Activated T-helper 1 cell treated with Interleukin-2 at 50 U/mL for 16 hours (primary cell): ENCODE results near the gene C19orf38.
"Not testable (repeated sequence)": the region's sequence is repeated elsewhere in the genome, so short reads cannot be mapped to it uniquely, and the experiment has no call there.

Experiments
- DNase-seq: peaks from one replicate; pipeline ENCODE4 v3.0.0-alpha.2; 2020; ENCODE audit warnings: low read depth

Gene C19orf38

GRCh38 chr19:10852098-10852800 lies 4.0 kb downstream of the C19orf38 start:
- no peak for DNase-seq

GRCh38 chr19:10852941-10853340 lies 4.7 kb downstream of the C19orf38 start:
- DNase-seq = no peak

- no peak for DNase-seq
Measured at GRCh38 chr19:10854350-10855089, 6.3 kb downstream of the C19orf38 start.

GRCh38 chr19:10855879-10856522 lies 7.8 kb downstream of the C19orf38 start:
- DNase-seq = no peak

GRCh38 chr19:10856899-10857298 lies 8.7 kb downstream of the C19orf38 start:
- not testable (repeated sequence) for DNase-seq

- DNase-seq = no peak
Measured at GRCh38 chr19:10858204-10858828, 10.1 kb downstream of the C19orf38 start.

- no peak for DNase-seq
Measured at GRCh38 chr19:10861103-10861651, 13.0 kb downstream of the C19orf38 start.

- DNase-seq = no peak
Measured at GRCh38 chr19:10862561-10863106, 14.4 kb downstream of the C19orf38 start.

GRCh38 chr19:10863107-10863717 lies 15.0 kb downstream of the C19orf38 start:
- DNase-seq = no peak

GRCh38 chr19:10864538-10864899 lies 16.3 kb downstream of the C19orf38 start:
- DNase-seq = peak; percentile 64

GRCh38 chr19:10866495-10866894 lies 18.3 kb downstream of the C19orf38 start:
- no peak for DNase-seq

GRCh38 chr19:10868872-10869547 lies 20.8 kb downstream of the C19orf38 start:
- no peak for DNase-seq

- DNase-seq = not testable (repeated sequence)
Measured at GRCh38 chr19:10869872-10870311, 21.7 kb downstream of the C19orf38 start.

- DNase-seq = no peak
Measured at GRCh38 chr19:10870501-10870954, 22.3 kb downstream of the C19orf38 start.

GRCh38 chr19:10870955-10871603 lies 22.9 kb downstream of the C19orf38 start, which contains the start of gene CARM1:
CARM1 (plus strand) TSS chr19:10871553; CDS start chr19:10871703, 150 bp downstream.
- DNase-seq = peak; percentile 99

- no peak for DNase-seq
Measured at GRCh38 chr19:10871711-10872545, 23.7 kb downstream of the C19orf38 start.

- DNase-seq = no peak
Measured at GRCh38 chr19:10872546-10873107, 24.4 kb downstream of the C19orf38 start.

- no peak for DNase-seq
Measured at GRCh38 chr19:10874024-10874423, 25.8 kb downstream of the C19orf38 start.
